PC-9 (cell line): ENCODE results near the gene MYO5A. TPM values are rescaled to one million over a fixed set of nuclear protein-coding genes. Genes with fewer than 3 reads are reported as not detected.

Experiments
- BruUV-seq: library from RNA; stranded (reverse); fragments of 400-500 nt; replicated peaks from 2 replicates; lab custom pipeline; 2021; lab: Mats Ljungman, UMichigan
- CTCF ChIA-PET: fragments of 300-600 bp; sonication (Branson Sonifier 250); formaldehyde crosslinking; loops from one replicate; lab custom pipeline; 2022; ENCODE audit warnings: antibody characterized with exemption; lab: Charles Lee
- POLR2A ChIA-PET: fragments of 300-600 bp; sonication (Branson Sonifier 250); formaldehyde crosslinking; loops from one replicate; lab custom pipeline; 2022; ENCODE audit warnings: antibody characterized with exemption; ENCODE audit not compliant: unreplicated experiment; lab: Charles Lee
- DNase-seq, 2 experiments: peaks; one replicate each; pipeline versions ENCODE4 v3.0.0 to v3.0.0-alpha.2; 2015 to 2022; ENCODE audit warnings: mixed read lengths in 1 of 2
- H2AFZ ChIP-seq: fragments of 200-600 bp; sonication (generic); 2 replicates; pipeline ENCODE4 v1.8.1; 2017; ENCODE audit warnings: antibody characterized with exemption
- H3F3A ChIP-seq: fragments of 200-600 bp; sonication (generic); 2 replicates; pipeline ENCODE4 v1.8.1; 2017; ENCODE audit warnings: antibody characterized with exemption, mild to moderate bottlenecking, low read depth; ENCODE audit not compliant: insufficient read depth
- H3K27ac ChIP-seq: fragments of 200-600 bp; sonication (generic); 2 replicates; pipeline ENCODE4 v1.6.1; 2016; ENCODE audit warnings: mixed run types
- H3K27me3 ChIP-seq: fragments of 200-600 bp; sonication (generic); 2 replicates; pipeline ENCODE4 v1.6.1; 2016; ENCODE audit warnings: low read depth, mixed run types; ENCODE audit not compliant: insufficient read depth
- H3K36me3 ChIP-seq: fragments of 200-600 bp; sonication (generic); 2 replicates; pipeline ENCODE4 v1.6.1; 2016; ENCODE audit warnings: low read depth, mixed run types
- H3K4me1 ChIP-seq: fragments of 200-600 bp; sonication (generic); replicated peaks from 2 replicates; pipeline ENCODE4 v1.6.1; 2016; ENCODE audit warnings: mixed run types; ENCODE audit not compliant: insufficient read depth
- H3K4me2 ChIP-seq: fragments of 200-600 bp; sonication (generic); 2 replicates; pipeline ENCODE4 v1.6.1; 2017; ENCODE audit warnings: mixed run types
- H3K4me3 ChIP-seq: fragments of 200-600 bp; sonication (generic); 2 replicates; pipeline ENCODE4 v1.6.1; 2016; ENCODE audit warnings: mixed run types
- H3K79me2 ChIP-seq: fragments of 200-600 bp; sonication (generic); 2 replicates; pipeline ENCODE4 v1.6.1; 2017; ENCODE audit warnings: low read depth, mixed run types
- H3K9me2 ChIP-seq: fragments of 200-600 bp; sonication (generic); 2 replicates; pipeline ENCODE4 v1.8.1; 2017; ENCODE audit warnings: mild to moderate bottlenecking; ENCODE audit not compliant: insufficient read depth
- H3K9me3 ChIP-seq: fragments of 200-600 bp; sonication (generic); 2 replicates; pipeline ENCODE4 v1.8.1; 2016; ENCODE audit warnings: low read depth; ENCODE audit not compliant: insufficient read depth
- H4K20me1 ChIP-seq: fragments of 200-600 bp; sonication (generic); 2 replicates; pipeline ENCODE4 v1.8.1; 2017; ENCODE audit not compliant: insufficient read depth
- CTCF ChIP-seq: fragments of 200-600 bp; sonication (generic); conservative IDR thresholded peaks from 2 replicates; pipeline ENCODE4 v1.6.1; 2017; ENCODE audit warnings: mixed run types, antibody characterized with exemption, mild to moderate bottlenecking, moderate library complexity
- EZH2 ChIP-seq: fragments of 200-600 bp; sonication (generic); IDR thresholded peaks from 2 replicates; pipeline ENCODE4 v1.8.0; 2017; ENCODE audit warnings: antibody characterized with exemption, low read depth
- intact Hi-C: fragments of 100-400 bp; cut with micrococcal nuclease; formaldehyde crosslinking; loops from one replicate; pipeline ENCODE4 v1.10.0; 2022; ENCODE audit not compliant: unreplicated experiment
- total RNA-seq: library from RNA; stranded (reverse); gene quantifications from 2 replicates; pipeline ENCODE4 v1.2.3, GENCODE V29; 2021

Gene MYO5A
- total RNA-seq, 1 experiment from 2014 or later, result 10.7 TPM

- no peak overlapping the region for H3K4me2 ChIP-seq
- H3K27me3 ChIP-seq, result no peaks in the 10 kb centered on the region
- no peak for DNase-seq
- TF ChIP-seq CTCF (no peak), EZH2 (no peak)
- no peaks in the 10 kb centered on the region for H3K9me2 ChIP-seq
- H3K4me1 ChIP-seq, result 0 out of 2 replicates have a peak, but pooled peaks cover 5% of the 10 kb centered on the region
- intact Hi-C loops, result no loop called here
- H3K4me3 ChIP-seq, result no peak overlapping the region
- no peak overlapping the region for H2AFZ ChIP-seq
- H3K79me2 ChIP-seq, result no peaks in the 10 kb centered on the region
- ChIA-PET POLR2A (no interaction called here), CTCF (no interaction called here)
- no peaks in the 10 kb centered on the region for H4K20me1 ChIP-seq
- BruUV-seq, result no TSS peak
- no peaks in the 10 kb centered on the region for H3K9me3 ChIP-seq
- H3K27ac ChIP-seq, result no peak overlapping the region
- no peaks in the 10 kb centered on the region for H3F3A ChIP-seq
- no peaks in the 10 kb centered on the region for H3K36me3 ChIP-seq
Observed at GRCh38 chr15:52307847-52308246, 220.8 kb downstream of the MYO5A start.

DNA sequence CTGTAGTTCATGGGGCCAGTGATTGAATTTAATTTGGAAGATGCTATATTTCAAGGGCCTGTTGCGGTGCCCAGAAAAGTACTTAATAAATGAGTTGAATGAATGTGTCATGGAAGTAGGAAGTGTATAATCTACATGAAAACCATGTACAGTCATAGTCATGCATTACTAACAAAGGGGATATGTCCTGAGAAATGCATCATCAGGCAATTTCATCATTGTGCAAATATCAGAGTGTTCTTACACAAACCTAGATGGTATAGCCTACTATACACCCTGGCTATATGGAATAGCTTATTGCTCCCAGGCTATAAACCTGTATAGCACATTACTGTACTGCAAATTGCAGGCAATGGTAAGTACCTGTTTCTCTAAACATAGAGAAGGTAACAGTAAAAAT is 222.4 kb downstream of the MYO5A start:
- no TSS peak for BruUV-seq
- 0 out of 2 replicates have a peak, but pooled peaks cover 5% of the 10 kb centered on the region for H3K4me1 ChIP-seq
- no peak overlapping the region for H3K4me2 ChIP-seq
- no peak overlapping the region for H2AFZ ChIP-seq
- ChIA-PET POLR2A (no interaction called here), CTCF (no interaction called here)
- H3K27me3 ChIP-seq, result no peaks in the 10 kb centered on the region
- no peaks in the 10 kb centered on the region for H3K36me3 ChIP-seq
- H4K20me1 ChIP-seq, result no peaks in the 10 kb centered on the region
- peak in 1 of 2 experiments; percentile 56 for DNase-seq
- H3K4me3 ChIP-seq, result no peak overlapping the region
- H3K27ac ChIP-seq, result no peak overlapping the region
- H3F3A ChIP-seq, result no peaks in the 10 kb centered on the region
- no peaks in the 10 kb centered on the region for H3K9me3 ChIP-seq
- intact Hi-C loops, result no loop called here
- H3K79me2 ChIP-seq, result no peaks in the 10 kb centered on the region
- TF ChIP-seq EZH2 (no peak), CTCF (no peak)
- no peaks in the 10 kb centered on the region for H3K9me2 ChIP-seq

GRCh38 chr15:52303093-52303772 is 225.4 kb downstream of the MYO5A start:
- Histone ChIP-seq H3K4me3 (no peak overlapping the region), H3K36me3 (no peaks in the 10 kb centered on the region), H3K9me3 (no peaks in the 10 kb centered on the region), H2AFZ (no peak overlapping the region), H4K20me1 (no peaks in the 10 kb centered on the region), H3K27me3 (no peaks in the 10 kb centered on the region), H3K27ac (no peak overlapping the region), H3K79me2 (no peaks in the 10 kb centered on the region), H3K9me2 (no peaks in the 10 kb centered on the region), H3K4me2 (no peak overlapping the region), H3K4me1 (0 out of 2 replicates have a peak, but pooled peaks cover 5% of the 10 kb centered on the region), H3F3A (no peaks in the 10 kb centered on the region)
- intact Hi-C loops, result no loop called here
- BruUV-seq, result no TSS peak
- TF ChIP-seq EZH2, result no peak
- POLR2A ChIA-PET, result no interaction called here
- DNase-seq, result no peak
- CTCF ChIA-PET, result interaction anchor here (0.7 kb wide), 1 partner anchor 28 kb away, joined by 3 read pairs; no protein-coding TSS in a partner anchor
